Keratinocyte (primary cell): ENCODE measurements around the gene SLC7A6.

Experiments used
- EZH2 ChIP-seq: IDR thresholded peaks from one replicate; pipeline ENCODE4 v1.6.1; 2012; ENCODE audit warnings: inconsistent platforms, mild to moderate bottlenecking, low read length, moderate library complexity
- TF ChIP-seq, protein P1 (sequence below), 3 experiments: IDR thresholded peaks in 1 of 3; conservative IDR thresholded peaks in 1 of 3; optimal IDR thresholded peaks in 1 of 3; 2 replicates in 2 of 3; 3 replicates in 1 of 3; pipeline versions ENCODE3 to v1.5.1; 2011; ENCODE audit warnings: low read length in 3 of 3, mild to moderate bottlenecking in 3 of 3, moderate library complexity in 2 of 3, control low read depth in 1 of 3, inconsistent platforms in 1 of 3; ENCODE audit not compliant: insufficient read depth in 2 of 3; ENCODE audit errors: extremely low read depth in 1 of 3

DNA sequence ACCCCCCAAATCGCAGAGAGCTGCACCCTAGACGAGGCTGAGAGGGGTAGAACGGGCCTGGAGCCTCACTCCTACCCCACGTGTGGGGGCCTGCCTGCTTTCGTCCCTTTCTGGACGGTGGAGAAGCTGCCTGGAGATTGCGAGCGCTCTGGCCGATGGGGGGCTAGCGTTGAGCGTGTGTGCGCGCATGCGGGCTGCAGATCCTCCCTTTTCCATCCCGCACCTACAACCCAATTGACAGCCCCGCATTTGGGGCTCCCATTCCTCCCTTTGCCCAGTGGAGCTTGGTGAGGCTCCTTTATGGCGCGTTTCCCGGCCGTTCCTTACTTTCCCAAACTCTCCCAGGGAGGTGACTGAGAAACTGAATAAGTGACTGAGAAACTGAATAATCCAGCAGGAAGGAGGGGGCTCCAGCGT, 27.5 kb upstream of the SLC7A6 start:
- TF ChIP-seq, protein P1, sequence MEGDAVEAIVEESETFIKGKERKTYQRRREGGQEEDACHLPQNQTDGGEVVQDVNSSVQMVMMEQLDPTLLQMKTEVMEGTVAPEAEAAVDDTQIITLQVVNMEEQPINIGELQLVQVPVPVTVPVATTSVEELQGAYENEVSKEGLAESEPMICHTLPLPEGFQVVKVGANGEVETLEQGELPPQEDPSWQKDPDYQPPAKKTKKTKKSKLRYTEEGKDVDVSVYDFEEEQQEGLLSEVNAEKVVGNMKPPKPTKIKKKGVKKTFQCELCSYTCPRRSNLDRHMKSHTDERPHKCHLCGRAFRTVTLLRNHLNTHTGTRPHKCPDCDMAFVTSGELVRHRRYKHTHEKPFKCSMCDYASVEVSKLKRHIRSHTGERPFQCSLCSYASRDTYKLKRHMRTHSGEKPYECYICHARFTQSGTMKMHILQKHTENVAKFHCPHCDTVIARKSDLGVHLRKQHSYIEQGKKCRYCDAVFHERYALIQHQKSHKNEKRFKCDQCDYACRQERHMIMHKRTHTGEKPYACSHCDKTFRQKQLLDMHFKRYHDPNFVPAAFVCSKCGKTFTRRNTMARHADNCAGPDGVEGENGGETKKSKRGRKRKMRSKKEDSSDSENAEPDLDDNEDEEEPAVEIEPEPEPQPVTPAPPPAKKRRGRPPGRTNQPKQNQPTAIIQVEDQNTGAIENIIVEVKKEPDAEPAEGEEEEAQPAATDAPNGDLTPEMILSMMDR (optimal IDR thresholded peaks at IDR 0.05 in 1 of 3, IDR thresholded peaks at IDR 0.05 in 1 of 3, conservative IDR thresholded peaks at IDR 0.05 in 1 of 3; ENCODE audit: extremely low read depth in 1 of 3, insufficient read depth in 2 of 3, low read length in 3 of 3): no peak
- no peak for TF ChIP-seq EZH2
